Activated T-helper 9 cell treated with anti-CD3 and anti-CD28 coated beads, Interleukin-2, amount 50 U/mL, for 16 hours (primary cell): ENCODE measurements around the gene FBXO11.

Experiments
- DNase-seq: peaks from one replicate; pipeline ENCODE4 v3.0.0-alpha.2; 2020; ENCODE audit warnings: low read depth

FBXO11 gene

DNA sequence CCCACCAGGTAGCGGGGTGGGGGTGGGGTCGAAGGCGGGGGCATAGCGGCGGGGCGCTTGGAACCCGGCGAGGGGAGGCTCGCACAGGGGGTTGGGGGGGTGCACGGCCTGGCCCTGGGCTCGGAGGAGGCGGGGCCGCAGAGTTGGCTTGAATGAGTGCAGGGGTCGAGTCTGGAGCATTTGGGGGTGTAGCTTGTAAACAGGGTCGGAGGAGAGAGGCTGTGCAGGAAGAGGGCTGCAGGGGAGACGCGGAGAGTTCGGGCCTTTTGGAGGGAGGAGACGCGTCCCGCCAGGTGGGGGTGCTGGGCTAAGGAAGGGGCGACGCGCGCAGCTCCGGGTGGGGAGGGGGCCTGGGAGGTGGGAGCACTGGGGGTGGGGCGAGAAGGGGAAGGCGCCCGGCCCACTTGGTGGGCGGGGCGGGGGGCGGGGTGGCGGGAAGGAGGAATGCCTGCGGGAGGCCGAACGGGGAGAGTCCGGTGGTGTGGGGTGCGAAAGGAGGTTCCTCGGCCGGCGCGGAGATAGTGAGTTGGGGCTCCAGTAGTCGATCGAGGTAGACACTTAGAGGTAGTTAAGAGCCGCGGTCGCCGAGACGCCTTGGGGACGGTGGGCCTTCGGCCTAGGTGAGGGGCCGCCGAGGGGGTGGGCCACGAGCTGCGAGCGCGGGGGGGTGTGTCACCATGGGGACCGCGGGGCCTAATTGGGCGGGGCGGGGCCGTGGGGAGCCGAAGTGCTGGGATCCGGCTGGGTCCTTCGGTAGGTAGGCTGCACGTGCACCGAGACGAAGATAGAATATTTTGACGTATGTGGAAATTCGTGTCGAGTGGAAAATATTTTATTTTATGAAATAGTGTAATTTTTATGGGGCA is 122.6 kb downstream of the FBXO11 start:
- peak; percentile 47 for DNase-seq

DNA sequence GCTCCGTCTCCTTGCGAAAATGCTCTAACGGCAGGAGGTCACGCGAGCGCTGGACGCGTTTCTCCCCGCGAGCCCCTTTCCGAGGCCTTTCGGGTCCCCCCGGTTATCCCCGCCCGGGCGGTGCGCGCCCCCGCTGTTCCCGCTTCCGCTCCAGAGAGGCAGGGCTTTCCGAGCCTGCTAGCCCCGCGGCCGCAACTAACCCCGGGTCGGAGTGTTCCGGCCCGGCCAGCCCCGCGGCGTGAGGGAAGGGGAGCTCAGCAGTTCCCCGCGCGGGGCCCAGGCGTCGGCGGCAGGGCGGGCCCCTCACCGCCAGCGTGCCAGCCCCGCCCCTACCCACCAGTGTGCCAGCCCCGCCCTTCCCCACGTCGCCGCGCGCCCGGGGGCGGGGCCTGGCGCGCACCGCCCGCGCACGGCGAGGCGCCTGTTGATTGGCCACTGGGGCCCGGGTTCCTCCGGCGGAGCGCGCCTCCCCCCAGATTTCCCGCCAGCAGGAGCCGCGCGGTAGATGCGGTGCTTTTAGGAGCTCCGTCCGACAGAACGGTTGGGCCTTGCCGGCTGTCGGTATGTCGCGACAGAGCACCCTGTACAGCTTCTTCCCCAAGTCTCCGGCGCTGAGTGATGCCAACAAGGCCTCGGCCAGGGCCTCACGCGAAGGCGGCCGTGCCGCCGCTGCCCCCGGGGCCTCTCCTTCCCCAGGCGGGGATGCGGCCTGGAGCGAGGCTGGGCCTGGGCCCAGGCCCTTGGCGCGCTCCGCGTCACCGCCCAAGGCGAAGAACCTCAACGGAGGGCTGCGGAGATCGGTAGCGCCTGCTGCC is 123.4 kb downstream of the FBXO11 start, which contains the start of gene MSH6:
MSH6 (plus strand) TSS at position 475 of the 815 bp plus-strand sequence; CDS start at position 564, 89 bp downstream.
- DNase-seq, result peak; percentile 87

DNA sequence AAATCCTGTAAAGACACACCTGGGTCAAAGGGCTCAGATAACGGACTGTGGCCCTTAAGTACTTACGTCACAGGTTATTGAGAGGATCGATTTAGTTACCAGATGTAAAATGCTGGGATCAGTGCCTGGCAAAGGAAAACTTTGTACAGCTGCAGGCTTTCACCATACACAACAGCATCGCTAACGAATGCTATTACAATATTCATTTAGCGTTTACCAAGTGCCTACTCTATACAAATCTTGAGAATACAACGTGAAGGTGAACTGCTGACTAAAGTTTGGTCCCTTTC is 124.0 kb downstream of the FBXO11 start:
- no peak for DNase-seq

DNA sequence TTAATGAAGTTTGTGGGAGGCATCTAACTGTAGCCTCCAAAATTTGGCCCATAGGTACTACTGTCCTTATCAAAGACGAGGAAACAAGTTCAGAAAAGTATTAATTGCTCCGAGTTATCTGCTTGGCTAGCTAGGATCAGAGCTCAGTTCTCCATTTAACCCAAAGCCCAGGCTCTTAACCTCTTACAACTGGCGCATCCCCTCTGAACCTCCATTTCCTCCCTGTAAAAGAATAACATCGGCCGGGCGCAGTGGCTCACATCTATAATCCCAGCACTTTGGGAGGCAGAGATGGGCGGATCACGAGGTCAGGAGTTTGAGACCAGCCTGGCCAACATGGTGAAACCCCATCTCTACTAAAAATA is 126.9 kb downstream of the FBXO11 start:
- no peak for DNase-seq

DNA sequence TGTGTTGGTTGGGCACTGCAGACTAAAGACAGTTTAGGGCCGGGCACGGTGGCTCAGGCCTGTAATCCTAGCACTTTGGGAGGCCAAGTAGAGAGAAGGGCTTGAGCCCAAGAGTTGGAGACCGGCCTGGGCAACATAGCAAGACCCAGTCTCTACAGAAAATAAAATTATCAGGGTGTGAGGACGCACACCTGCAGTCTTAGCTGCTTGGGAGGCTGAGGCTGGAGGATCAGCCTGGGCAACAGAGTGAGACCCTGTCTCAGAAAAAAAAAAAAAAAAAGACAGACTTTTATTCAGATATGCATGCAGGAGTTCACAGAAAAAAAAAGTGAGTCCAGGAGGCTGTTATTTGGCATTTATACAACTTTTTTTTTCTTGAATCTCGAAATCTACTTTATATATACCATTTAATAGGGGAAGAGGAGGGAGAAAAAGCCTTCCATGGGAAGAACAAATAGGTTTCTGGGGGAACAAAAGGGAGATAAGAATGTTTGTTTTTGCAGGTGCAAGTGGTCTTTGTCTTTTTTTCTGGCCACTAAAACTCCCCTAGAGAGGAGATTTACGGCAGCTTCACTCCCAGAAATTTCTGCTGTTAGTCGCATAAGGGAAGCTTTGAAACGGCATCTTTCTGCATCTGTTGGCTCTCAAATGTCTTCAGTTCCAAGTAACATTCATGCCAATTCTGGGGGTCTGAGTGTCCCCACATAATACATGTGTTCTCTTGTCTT is 127.4 kb downstream of the FBXO11 start:
- no peak for DNase-seq

DNA sequence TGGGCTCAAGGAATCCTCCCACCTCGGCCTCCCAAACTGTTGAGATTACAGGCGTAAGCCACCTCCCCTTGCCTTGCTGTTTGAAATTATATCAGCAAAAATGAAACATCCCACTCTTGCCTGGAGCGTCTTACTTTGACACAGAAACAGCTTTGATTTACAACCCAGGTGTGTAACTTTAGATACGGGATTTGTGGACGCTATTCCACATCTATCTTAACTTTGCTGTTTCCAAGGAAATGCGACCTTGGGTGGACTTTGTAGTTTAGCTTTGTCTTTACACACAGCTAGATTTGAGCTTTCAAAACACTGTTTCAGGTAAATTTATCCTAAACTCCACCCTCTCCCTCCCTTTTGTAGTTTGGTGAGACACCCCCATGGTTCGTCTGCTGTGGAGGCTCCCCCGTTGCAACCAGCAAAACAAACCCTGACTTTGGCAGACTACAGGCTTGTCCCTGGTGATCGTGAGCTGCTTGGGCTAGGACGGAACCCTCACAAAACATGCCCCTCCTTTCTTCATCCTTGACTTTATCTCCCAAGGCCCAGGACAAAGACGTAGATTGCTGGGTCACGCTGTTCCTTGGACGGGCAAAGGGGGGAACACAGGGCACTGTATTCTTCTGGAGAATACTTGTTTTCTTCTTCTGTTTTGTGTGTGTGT is 128.9 kb downstream of the FBXO11 start:
- no peak for DNase-seq

DNA sequence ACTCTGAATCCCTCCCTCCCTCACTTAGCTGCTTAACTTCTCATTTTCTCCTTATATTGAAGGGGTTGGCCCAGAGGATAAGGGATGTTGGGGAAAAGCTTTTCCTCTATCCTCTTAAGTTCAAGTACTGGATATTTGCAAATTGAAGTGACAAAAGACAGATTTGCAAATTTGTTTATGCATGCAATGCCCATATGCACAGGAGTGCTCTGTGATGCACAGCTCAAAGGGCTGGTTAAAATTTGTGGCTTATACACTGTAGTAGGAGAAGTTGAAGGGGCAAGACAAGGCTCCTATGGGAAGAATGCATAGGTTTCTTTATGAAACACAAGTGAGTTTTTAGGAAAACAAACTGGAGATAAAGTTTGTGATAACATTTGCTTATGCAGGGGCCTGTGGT is 131.7 kb downstream of the FBXO11 start:
- DNase-seq, result no peak

DNA sequence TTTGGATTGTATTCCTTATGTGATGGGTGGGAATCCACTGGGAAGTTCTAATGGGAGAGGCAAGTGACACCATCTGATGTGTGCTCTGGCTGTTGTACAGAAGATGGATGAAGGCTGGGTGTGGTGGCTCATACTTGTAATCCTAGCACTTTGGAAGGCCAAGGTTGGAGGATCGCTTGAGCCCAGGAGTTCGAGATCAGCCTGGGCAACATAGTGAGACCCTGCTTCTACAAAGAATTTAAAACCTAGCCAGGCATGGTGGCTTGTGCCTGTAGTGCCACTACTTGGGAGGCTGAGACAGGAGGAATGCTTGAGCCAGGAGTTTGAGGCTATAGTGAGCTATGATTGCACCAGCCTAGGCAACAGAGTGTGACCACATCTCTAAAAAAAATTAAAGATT is 134.0 kb downstream of the FBXO11 start:
- DNase-seq, result no peak

DNA sequence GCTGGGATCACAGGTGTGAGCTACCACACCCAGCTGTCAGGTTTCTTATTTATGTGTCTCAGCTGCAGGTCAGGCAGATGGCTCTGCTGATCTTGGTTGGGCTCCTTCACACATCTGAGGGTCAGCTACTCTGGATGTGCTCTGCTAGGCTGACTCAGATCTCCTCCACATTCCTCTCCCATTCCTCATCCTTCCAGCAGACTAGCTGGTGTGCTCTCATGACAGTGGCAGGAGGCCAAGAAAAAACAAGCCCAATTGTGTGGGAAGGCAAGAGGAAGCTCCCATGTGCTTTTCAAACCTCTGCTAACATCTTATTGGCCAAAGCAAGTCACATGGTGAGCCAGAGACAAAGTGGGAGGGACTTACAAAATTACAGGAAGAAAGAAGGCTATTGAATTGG is 135.1 kb downstream of the FBXO11 start:
- no peak for DNase-seq

DNA sequence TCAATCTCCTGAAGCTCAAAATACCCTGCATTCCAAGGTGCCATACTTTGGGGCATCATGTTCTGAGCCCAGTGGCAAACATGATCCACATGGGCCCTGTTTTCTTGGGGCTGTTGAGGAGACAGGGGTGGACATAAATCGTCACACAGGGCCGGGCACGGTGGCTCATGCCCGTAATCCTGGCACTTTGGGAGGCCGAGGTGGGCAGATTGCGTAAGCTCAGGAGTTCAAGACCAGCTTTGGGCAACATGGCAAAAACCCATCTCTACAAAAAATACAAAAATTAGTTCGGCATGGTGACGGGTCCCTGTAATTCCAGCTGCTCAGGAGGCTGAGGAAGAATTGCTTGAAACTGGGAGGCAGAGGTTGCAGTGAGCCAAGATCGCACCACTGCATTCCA is 137.0 kb downstream of the FBXO11 start:
- DNase-seq, result no peak

DNA sequence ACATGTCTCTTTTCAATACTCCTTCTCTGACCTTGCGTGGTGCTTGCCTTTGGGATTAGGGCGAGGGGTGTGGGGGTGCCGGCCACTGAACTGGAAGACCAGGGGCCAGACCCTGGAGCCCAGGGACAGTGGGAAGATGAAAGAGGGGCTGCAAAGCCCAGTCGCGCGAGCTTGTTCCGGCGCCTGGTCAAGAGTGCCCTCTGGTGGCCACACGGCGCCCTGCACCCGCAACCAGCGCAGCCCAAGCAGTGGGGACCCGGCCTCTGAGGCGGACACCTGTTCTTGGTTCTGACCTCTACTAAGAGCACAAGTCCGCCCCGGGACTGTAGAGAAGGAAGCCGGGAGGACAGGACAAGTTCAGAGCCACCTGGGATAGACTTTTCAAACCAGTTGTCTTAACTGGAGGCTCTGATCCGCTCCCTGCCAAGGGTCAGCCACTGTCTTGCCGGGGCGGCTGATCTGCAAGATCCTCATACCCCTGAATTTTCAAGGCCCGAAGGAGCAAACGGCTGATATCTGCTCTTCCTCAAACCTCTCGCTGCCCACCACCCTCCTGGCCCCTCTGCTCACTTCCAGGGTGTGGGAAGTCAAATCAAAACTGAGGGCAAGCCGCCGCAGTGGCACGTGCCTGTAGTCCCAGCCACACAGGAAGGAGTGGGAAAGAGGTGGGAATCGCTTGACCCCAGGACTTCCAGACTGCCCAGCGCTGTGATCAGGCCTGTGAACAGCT is 138.3 kb downstream of the FBXO11 start:
- peak; percentile 48 for DNase-seq

DNA sequence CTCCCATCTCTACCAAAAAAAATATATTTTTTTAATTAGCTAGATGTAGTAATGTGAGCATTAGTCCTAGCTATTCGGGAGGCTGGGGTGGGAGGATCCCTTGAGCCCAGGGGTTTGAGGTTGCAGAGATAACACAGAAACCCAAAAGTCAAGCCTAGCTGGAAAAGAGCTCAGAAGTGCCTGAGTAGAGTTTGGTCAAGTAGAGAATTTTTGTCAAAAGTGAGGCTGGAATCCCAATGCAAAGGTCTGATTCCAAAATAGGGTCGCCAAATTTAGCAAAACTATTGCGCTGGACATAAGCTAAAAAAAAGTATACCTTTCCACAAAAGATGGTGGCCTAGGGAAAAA is 138.8 kb downstream of the FBXO11 start:
- no peak for DNase-seq

DNA sequence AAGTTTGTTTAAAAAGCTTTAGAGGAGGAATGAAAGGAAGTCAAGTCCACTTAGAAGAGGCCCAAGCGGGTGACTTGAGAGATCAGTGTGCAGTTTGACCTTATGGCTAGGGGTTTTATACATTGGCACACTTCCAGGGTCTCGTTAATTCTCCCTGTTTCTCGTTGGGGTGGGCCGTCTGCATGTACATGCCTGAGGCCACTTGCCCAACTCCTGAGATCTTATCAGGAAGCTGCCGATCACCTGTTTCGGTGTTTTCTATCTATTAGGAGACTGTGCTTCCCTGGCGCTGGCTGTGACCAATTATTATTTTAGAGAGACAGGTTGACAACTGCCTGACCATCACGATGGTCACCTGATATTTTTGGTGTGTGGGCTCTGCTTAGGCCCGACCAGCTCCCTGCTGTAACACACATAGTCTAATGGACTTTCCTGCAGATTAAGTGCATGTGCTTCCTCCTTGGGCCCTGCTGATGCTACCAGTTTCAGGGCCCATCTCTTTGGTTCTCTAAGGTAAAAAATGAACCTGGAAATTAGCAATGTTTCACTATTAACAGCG is 154.4 kb downstream of the FBXO11 start:
- DNase-seq, result no peak

DNA sequence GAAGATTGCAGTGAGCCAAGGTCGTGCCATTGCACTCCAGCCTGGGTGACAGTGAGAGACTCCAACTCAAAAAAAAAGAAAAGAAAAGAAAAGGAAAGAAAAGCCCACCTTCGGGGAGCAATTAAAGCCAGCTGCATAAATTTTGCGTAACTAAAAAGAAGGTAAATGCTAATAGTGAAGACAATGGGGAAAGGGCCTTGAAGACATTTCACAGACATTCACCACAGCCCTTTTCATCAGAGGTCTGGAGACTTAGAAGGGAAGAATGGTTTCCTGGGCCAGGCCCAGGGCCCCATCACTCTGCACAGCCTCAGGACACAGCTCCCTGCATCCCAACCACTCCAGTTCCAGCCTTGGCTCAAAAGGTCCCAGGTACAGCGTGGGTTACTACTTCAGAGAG is 158.4 kb downstream of the FBXO11 start:
- no peak for DNase-seq

DNA sequence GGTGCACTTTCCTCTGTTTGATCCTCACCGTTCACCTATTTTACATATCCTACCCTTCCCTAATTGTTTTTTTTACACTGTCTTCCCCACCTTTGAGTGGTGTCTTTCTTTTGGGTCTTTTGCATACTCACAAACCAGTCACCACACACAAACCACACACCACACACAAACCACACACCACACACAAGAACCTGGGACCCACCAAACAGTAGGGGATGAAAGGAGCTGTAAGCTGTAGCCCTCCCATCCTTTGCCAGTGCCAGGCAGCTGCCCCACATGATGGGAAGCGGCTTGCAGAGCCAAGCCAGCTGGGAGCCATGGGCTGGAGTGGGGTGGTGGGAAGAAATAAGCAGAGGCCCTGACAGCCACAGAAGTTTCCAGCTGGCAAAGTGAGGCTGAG is 162.2 kb downstream of the FBXO11 start:
- DNase-seq, result no peak

DNA sequence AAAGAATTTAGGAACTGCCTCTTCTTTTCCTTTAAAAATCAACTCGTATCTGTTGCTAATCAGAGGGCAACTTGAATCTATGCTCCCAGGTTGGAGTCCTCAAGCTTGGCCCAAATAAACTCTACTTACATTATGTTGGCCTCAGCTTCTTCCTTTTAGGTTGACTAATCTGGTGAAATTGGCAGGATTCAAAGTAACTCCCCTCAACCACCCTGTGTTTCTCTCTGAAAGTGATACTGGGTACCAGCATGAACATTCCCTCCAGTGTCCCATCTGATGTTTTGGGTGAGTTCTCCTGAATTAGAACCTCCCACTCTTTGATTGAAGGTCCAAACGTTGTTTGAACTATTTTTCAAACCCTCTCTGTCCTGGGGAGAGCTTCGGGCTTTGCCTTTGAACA is 164.7 kb downstream of the FBXO11 start:
- no peak for DNase-seq

DNA sequence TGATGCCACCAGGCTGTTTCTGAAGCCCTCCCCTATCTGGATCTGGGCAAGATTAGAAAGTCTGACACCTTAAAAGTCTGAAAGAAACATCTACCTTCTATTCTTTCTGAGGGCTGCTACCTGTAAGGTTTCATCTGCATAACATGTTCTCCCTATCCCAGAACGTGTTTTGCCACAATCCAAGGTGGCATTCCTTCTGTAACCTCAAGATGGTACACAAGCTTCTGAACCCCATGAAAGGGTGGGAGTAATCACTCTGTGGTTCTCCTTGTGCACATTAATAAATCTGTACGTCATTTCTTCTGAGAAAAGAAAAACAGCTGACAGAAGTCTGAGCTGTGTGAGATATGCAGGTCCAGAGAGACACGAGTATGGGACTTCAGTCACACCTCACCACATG is 165.2 kb downstream of the FBXO11 start:
- DNase-seq, result no peak
